Amniotic stem cell (primary cell): ENCODE measurements around the gene GDF15.
A peak's percentile ranks its signal among the peaks of the same experiment; 100 is the strongest.
"Not testable (repeated sequence)": the region's sequence is repeated elsewhere in the genome, so short reads cannot be mapped to it uniquely, and the experiment has no call there.

ENCODE experiments used
- DNase-seq: peaks from one replicate; lab custom pipeline; 2025; lab: John Stamatoyannopoulos, UW

GDF15 gene

GRCh38 chr19:18385675-18386542, at the start of gene GDF15:
TSS of gene GDF15 (plus strand) at chr19:18386158. CDS start at chr19:18386190, 32 bp downstream.
- no peak for DNase-seq

- no peak for DNase-seq
Observed at GRCh38 chr19:18338541-18338940, 47.4 kb upstream of the GDF15 start.

- DNase-seq, result no peak
Observed at GRCh38 chr19:18339723-18340122, 46.2 kb upstream of the GDF15 start.

- no peak for DNase-seq
Observed at GRCh38 chr19:18340190-18340989, 45.6 kb upstream of the GDF15 start, which contains the start of gene PGPEP1. TSS of gene PGPEP1 (plus strand) at chr19:18340598. CDS start at chr19:18340682, 84 bp downstream.

GRCh38 chr19:18340990-18341868, 44.7 kb upstream of the GDF15 start:
- DNase-seq, result no peak

- no peak for DNase-seq
Observed at GRCh38 chr19:18342090-18342632, 43.8 kb upstream of the GDF15 start.

- DNase-seq, result no peak
Observed at GRCh38 chr19:18344582-18344950, 41.4 kb upstream of the GDF15 start.

- no peak for DNase-seq
Observed at GRCh38 chr19:18345296-18345695, 40.7 kb upstream of the GDF15 start.

GRCh38 chr19:18346091-18346490, 39.9 kb upstream of the GDF15 start:
- no peak for DNase-seq

GRCh38 chr19:18348171-18348570, 37.8 kb upstream of the GDF15 start:
- no peak for DNase-seq

- not testable (repeated sequence) for DNase-seq
Observed at GRCh38 chr19:18348818-18349339, 37.1 kb upstream of the GDF15 start.

GRCh38 chr19:18349524-18350128, 36.3 kb upstream of the GDF15 start:
- DNase-seq, result peak; percentile 38

GRCh38 chr19:18350490-18350889, 35.5 kb upstream of the GDF15 start:
- DNase-seq, result no peak

- no peak for DNase-seq
Observed at GRCh38 chr19:18351544-18351943, 34.4 kb upstream of the GDF15 start.

GRCh38 chr19:18353378-18354005, 32.5 kb upstream of the GDF15 start:
- no peak for DNase-seq

- DNase-seq, result not testable (repeated sequence)
Observed at GRCh38 chr19:18354743-18355142, 31.2 kb upstream of the GDF15 start.

GRCh38 chr19:18357041-18357440, 28.9 kb upstream of the GDF15 start:
- DNase-seq, result no peak

- DNase-seq, result no peak
Observed at GRCh38 chr19:18361646-18362045, 24.3 kb upstream of the GDF15 start.

GRCh38 chr19:18362934-18363542, 22.9 kb upstream of the GDF15 start:
- DNase-seq, result no peak

- DNase-seq, result no peak
Observed at GRCh38 chr19:18363787-18364186, 22.2 kb upstream of the GDF15 start.
